ENCODE data around the gene C5orf63.

GRCh38 chr5:127011153-127011552 is 62.1 kb downstream of the C5orf63 start:
- no peak for TF ChIP-seq CHD2 (IDR thresholded peaks at IDR 0.05; ENCODE audit: low read length)
- no peak for TF ChIP-seq MAX (IDR thresholded peaks at IDR 0.05)
- TF ChIP-seq GABPA (IDR thresholded peaks at IDR 0.05; ENCODE audit: borderline replicate concordance, insufficient read depth, low read length), result no peak
- TF ChIP-seq EZH2 (IDR thresholded peaks at IDR 0.05; ENCODE audit: low read depth, low read length, severe bottlenecking), result no peak
- no peak for TF ChIP-seq CTCF (IDR thresholded peaks at IDR 0.05; ENCODE audit: control extremely low read depth in 1 of 3, insufficient read depth in 1 of 3, low read depth in 1 of 3, low read length in 3 of 3)
- TF ChIP-seq POU5F1 (IDR thresholded peaks at IDR 0.05; ENCODE audit: low read depth, low read length), result no peak
- TF ChIP-seq BRCA1 (IDR thresholded peaks at IDR 0.05; ENCODE audit: low read depth, low read length), result no peak
- TF ChIP-seq BCL11A (IDR thresholded peaks at IDR 0.05; ENCODE audit: low read depth in 2 of 2, low read length in 2 of 2), result no peak
- no peak for TF ChIP-seq POLR2A (IDR thresholded peaks at IDR 0.05; ENCODE audit: control extremely low read depth in 1 of 2, low read depth in 2 of 2, low read length in 2 of 2)
- TF ChIP-seq EP300 (IDR thresholded peaks at IDR 0.05; ENCODE audit: borderline replicate concordance in 1 of 2, low read depth in 2 of 2, low read length in 2 of 2), result no peak

Data from H1 (cell line).